GM18507 (cell line): ENCODE measurements around the gene PMEPA1.

ENCODE experiments used
- DNase-seq: peaks from one replicate; pipeline ENCODE4 v3.0.0; 2011; ENCODE audit warnings: low read depth; ENCODE audit not compliant: insufficient read length; ENCODE audit errors: extremely low spot score
- FAIRE-seq: peaks from 2 replicates; lab custom pipeline; 2011; peaks lifted over from hg19 to GRCh38; lab: Jason Lieb, UNC

PMEPA1 gene, protein sequence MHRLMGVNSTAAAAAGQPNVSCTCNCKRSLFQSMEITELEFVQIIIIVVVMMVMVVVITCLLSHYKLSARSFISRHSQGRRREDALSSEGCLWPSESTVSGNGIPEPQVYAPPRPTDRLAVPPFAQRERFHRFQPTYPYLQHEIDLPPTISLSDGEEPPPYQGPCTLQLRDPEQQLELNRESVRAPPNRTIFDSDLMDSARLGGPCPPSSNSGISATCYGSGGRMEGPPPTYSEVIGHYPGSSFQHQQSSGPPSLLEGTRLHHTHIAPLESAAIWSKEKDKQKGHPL

DNA sequence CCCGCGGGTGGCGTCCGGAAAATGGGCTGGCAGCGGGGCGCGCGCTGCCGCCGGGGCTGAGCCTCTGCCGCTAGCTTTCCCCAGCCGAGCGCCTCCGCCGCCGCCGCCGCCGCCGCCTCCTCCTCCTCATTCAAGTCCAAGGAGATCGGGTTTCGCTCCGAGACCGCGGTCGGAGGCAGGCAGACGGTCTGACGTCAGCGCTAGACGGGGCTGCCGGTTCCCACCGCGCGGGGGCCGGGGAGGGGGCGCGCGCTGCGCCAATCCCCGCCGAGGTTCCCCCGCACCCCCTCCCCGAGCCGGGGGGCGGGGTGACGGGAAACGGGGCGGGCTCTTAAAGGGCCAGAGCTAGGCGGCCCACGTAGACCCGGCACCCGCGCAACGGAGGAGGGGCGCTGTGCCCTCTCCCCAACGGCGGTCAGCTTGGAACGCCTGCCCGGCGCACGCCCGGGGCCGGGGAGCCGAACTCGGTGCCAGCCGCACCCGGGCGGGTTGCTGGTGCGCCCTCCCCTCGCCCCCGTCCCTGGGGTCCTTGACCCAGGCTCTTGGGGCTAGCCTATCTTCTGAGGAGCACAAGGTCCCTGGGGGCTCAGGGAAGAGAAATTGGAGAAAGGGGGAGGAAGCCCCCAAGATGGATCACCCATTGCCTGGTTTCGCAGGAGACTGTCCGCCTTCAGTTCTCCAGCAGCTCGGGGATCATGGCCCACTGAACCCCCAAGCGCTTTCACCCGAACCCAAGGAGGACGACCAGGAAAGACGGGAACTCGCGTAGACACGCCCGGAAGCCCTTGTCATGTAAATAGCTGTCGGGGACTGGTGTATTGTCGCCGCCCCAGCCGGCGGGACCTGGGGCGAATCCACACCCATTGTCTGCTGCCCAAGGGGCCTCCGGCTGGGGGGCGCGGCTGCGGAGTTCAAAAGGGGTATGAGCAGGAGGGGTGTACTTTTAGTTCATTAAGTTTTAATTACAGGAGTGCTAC lies at the start of gene PMEPA1:
PMEPA1 (minus strand) TSS at position 193 of the 977 bp plus-strand sequence. CDS start 433 bp downstream, outside the sequence.
- FAIRE-seq: no peak
- DNase-seq: peak; percentile 67

DNA sequence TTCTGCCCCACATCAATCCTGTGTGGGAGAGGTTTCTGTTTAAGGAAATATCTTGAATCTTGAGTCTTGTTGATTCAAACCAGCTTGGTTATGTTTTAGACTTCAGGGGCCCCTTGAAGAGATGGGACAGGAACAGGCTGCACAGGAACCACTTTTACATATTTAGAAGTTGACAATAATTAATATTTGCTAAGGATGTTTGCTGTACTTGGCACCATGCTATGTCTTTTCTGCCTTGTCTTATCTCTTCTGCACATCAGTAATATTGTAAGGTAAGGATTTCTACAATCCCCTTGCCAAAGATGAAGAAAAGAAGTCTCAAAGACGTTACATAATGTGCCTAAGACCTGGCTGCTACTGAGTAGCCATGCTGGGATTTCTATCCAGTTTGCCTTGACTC lies 48.0 kb upstream of the PMEPA1 start:
- DNase-seq (no peak), FAIRE-seq (no peak)

DNA sequence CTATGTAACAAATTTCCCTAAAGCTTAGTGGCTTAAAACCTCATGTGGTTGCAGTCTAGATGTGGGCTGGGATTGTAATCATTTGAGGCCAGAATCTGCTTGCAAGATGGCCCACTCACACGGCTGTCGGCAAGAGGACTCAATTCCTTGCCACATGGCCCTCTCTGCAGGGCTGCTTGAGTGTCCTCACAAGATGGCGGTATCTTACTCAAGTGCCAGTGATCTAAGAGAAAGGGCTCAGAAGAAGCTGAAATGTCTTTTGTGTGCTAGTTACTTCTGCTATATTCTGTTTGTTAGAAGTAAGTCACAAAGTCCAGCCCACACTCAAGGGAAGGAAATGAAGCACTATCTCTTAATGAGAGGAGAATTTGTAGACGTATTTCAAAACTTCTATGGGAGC lies 47.1 kb upstream of the PMEPA1 start:
- DNase-seq (no peak), FAIRE-seq (no peak)

DNA sequence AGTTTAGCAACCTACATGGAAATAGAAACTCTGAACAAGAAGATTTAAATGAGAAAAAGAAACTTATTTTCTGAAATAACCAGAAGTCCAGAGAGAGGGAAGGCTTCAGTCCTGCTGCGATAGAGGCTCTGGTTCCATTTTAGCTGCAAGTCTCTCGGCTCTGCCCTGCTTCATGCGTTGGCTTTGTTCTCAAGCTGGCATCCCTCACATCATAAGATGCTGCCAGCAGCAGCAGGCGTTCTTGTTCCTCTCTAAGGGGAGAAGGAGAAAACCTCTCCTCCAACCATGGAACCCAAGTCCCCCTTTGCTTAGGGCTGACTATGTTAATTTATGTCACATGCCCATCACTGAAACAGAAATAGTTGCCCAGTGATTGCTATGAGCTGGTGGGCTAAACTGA lies 46.4 kb upstream of the PMEPA1 start:
- no peak for FAIRE-seq
- DNase-seq: no peak

DNA sequence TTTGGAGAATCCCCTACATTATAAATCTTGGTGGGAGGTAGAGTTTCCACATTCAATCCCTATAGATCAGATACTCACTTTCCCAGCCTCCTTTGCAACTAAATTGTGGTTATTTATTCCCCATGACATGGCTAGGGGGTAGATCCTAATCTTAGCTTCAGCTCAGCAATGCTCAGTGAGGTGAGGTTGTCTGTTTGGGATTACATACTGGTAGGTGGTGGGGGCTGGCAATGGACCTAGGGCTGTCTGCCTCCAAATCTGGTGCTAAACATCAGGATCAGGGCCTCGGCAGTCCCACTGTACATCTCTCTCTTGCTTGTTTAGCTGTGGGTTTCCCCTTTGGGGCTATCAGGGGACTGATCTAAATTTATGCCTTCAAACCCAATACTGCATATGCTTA lies 45.8 kb upstream of the PMEPA1 start:
- DNase-seq: no peak
- no peak for FAIRE-seq

DNA sequence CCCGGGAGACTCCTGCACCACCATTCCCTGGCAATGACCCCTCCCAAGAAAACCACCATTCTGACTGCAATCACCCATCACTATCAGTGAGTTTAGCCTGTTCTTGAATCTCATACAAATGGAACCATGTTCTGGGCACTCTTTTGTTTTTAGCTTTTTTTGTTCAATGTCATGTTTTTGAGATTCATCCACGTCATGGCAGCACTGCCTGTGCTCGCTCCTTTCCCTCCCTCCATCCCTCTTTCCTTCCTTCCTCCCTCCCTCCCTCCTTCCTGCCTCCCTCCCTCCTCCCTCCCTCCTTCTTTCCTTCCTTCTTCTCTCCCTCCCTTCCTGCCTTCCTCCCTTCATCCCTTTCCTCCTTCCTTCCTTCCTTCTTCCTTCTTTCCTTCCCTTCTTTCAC lies 44.4 kb upstream of the PMEPA1 start:
- DNase-seq: no peak
- no peak for FAIRE-seq

DNA sequence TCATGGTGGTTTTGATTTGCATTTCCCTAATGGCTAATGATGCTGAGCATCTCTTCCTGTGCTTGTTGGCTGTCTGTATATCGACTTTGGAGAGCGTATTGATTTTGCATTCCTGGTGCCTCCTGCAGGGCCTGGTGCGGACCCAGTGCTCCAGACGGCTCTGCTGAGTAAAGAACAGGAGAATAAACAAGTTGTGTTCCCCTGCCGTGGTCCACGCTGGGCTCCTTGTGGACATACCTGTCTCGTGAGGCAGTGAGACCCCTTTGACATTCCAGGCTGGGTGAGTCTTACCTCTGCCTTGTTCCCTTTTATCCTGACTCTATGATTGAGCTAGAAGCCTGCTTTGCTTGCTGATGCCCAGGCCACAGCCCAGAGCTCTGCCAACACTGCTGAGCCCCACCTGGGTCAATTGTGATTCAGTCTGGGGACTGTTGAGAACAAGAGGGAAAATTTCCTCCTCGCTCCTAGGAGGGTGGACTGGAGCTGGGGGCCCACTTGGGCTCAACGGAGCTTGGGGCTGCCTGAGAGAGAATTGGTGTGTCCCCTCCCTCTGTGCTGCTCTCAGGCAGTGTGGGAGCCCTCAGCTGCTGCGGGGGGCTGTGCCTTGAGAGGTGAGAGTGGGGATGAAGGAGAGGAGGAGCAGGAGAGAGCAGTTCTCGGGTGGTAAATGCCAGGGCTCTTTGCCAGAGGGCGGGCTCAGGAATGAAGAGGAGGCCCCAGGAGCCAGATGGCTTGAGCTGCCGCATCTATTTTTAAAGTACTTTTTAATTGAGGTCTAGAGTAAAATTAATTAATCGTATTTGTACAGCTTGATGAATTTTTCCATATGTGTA lies 43.7 kb upstream of the PMEPA1 start:
- FAIRE-seq: no peak
- no peak for DNase-seq

DNA sequence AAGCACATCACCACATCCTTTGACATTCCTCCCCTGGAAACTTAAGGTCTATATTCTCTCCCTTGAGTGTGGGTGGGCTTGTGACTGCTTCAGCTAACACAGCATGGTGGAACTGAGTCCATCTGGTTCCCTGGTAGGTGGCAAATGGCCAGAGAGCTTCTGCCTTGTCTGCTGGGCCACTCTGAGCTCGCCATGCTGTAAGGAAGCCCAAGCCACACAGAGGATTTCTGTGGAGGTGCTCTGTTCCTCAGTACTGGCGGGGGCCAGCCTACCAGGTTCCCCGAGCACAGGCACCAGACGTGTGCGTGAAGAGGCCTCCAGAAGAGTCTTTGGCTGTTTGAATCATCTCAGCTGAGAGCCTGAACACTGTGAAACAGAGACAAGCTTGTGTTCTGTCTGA lies 41.6 kb upstream of the PMEPA1 start:
- no peak for FAIRE-seq
- no peak for DNase-seq

DNA sequence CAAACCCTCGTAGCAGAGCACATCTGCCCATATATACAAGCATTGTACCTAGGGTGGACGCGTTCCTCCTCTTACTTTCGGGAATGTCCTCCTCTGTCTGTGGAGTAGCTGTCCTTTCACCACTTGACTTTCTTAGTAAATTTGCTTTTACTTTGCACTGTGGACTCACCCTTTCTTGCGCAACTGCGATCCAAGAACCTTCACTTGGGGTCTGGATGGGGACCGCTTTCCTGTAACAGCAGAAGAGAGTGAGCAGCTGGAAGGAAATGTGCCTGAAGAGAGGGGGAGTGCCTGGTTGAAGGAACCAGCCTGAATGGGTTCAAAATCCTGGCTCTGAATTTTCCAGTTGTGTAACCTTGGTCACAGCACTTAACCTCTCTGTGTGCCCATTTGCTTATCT lies 40.1 kb upstream of the PMEPA1 start:
- DNase-seq: no peak
- FAIRE-seq: no peak

DNA sequence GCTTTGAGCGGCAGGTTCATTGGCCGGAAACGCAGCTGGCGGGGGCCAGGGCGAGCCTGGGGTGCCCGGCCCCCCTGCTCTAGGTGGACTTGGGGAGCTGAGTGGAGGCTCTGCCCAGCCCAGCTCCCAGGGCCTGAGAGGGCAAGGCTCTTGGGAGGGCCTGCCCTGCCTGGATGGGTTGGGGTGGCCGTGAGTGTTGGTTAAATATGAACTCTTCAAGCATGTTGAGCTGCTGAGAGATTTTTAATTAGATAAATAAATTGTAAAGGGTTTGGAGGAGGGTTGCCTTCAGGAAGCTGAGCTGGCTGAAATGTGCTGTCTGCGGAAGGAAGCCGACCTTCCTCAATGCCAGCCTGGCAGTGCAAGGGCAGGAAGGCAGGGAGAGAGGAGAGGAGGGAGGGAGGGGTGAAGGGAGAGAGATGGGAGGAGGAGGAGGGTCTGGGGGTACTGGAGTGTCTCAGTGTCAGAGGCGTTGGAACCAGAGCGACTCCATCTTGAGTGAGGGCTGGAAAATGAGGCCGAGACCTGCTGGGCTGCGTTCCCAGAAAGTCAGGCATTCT lies 39.4 kb upstream of the PMEPA1 start:
- DNase-seq (no peak), FAIRE-seq (no peak)

DNA sequence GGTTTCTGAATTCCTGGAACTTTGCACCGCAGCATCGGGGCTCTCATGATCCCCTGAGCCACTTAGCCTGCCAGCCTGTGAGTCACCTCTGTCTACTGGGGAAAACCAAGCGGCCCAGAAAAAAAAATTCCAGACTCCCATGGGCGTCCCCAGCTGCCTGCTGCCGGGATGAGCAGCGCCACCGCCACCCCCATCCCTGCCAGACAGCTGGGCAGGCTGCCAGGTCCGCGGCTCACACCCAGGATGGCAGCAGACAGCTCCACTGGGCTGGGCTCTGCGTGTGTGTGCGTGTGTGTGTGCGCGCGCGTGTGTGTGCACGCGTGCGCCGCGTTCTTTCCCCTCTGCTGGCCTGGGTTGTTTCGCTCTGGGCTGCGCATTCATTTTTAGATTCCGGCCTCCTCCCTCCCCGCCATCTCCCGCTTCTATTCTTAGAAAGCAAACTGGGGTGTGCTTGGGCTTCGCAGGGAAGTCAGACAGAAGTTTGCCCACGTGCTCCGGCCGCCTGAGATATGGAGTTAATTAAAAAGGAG lies 38.9 kb upstream of the PMEPA1 start:
- no peak for FAIRE-seq
- DNase-seq: peak; percentile 26

DNA sequence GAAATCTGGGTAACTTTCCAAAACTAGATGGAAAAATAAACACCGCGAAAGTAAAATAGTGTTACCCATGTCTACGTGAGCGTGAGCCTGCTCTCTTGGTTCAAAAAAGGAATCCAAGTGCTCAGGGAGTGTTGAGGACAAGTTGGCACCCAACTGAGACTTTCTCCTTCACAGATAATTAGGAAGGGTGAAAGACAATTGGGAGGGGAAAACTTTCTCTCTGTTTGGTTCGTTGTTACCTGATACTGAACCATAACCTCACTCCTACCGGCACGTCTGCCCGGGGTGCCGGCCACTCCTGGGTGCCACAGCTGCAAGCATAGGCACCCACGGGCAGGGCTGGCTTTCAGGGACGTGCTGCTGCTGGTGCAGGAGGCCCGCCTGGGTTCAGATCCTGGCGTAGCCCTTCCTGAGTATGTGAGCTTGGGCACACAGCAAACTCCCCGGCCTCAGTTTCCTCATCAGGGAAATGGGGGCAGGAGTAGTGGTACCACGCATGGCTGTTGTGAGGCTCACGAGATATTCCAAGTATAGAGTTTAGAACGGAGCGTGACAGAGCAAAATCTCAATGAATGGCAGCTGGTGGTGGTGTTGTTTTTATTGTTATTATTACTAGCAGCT lies 38.2 kb upstream of the PMEPA1 start:
- DNase-seq (no peak), FAIRE-seq (no peak)

DNA sequence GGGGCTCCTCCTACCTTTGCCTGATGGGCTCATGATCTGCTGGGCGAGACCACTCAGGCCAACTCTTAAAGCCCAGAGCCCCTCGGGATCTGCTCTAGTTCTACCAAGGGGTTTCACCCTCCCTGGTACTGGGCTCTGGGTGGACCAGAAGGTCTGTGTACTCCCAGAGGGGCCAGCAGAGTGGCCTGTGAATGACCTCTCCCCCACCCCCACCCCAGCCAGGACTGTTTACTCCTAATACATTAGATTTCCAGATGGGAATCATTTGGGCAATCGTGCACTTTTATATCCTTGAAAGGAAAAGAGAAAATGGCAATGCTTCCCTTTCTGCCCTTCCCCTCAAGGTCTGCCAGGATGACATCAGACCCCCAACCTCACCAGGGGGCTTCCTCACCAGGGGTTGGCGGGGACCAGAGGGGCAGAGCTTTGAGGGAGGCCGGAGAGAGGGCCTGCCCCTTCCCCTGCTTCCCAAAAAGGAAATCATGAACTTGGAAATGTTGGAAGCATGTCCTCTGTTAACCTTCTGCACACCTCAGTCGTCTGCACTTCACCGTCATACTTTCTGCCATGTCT lies 37.1 kb upstream of the PMEPA1 start:
- FAIRE-seq (no peak), DNase-seq (no peak)

DNA sequence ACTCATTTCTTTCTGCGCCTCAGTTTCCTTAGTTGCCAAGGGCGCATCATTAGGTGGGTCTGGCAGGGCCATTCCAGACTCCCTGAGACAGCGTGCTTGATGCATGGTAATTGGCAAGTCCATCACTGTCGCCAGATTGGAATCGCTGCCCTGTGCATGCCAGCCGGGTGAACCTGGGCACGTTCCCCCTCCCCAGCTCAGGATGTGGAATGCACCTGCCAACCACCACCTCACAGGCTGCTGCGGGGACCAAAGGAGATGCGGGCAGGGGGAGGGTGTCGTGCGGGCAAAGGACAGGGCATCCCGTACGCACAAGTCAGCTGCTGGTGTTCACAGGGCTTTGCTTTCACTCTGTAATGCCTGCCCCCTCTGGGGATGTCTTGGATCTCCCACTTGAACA lies 36.4 kb upstream of the PMEPA1 start:
- FAIRE-seq (no peak), DNase-seq (no peak)

DNA sequence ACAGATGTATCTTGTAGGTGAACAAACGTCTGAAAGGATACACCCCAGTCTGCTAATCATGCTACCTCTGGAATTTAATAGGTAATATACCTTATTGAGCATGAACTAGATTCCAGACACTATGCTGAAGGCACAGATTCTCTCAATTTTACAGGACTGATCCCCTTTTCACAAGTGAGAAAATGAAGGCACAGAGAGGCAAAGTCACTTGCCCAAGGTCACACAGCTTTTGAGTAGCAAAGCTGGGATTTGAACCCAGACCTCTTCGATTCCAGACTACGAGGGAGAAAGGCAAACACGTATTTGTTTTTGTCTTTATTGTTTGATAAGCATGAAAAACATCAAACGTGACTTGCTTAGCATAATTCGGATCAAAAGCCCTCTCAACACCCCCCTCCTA lies 34.4 kb upstream of the PMEPA1 start:
- DNase-seq (no peak), FAIRE-seq (no peak)

DNA sequence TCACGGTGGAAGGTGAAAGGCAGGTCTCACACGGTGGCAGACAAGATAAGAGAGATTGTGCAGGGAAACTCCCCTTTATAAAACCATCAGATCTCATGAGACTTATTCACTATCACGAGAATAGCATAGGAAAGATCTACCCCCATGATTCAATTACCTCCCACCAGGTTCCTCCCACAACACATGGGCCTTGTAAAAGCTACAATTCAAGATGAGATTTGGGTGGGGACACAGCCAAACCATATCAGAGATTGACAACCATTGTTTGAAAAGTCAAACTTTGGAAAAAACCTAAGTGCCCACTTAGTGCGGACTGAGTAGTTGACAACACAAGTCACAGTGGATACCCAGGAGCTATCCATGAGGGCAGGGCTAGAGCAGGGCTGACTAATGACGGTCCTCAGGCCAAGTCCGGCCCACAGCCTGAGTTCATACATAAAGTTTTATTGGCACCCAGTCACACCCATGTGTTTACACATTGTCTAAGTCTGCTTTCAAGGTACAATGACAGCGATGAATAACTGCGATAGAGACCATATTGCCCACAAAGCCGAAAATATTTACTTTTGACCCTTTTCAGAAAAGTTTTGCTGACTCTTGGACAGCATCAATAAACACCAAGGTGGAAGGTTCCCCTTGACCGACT lies 33.8 kb upstream of the PMEPA1 start:
- no peak for FAIRE-seq

DNA sequence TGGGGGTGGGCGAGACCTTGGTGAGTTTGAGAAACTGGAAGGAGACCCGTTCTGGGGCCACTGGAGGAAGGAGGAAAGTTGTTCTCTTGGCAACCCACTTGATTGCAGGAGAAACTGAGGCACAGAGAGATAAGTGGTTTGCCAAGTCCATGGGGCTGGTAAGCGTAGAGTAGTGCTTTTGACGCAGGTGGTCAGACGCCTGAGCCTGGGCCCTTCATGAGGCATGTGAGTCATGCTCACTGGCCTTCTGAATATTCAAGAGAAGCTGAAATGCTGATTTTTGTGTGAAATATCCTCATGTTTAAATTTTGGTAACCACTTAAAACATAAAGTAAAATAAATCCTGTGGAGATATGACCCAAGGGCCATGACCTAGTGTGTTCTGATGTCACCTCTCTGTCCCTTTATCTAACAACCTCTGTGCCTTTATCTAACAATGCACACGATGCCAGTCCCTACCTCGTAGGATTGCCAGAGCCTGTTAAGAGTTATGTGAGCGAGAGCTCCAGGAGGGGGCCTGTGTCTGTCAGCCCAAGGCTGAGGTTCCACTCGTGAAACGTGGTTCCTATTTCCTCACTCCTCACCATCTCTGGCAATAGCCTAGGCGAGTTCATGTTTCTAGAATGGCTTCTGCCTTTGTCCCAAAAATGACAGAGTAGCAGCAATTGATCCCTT lies 32.8 kb upstream of the PMEPA1 start:
- DNase-seq: no peak
- no peak for FAIRE-seq

More for the DNA sequence above, 33.8 kb upstream of the PMEPA1 start:
- DNase-seq: no peak

DNA sequence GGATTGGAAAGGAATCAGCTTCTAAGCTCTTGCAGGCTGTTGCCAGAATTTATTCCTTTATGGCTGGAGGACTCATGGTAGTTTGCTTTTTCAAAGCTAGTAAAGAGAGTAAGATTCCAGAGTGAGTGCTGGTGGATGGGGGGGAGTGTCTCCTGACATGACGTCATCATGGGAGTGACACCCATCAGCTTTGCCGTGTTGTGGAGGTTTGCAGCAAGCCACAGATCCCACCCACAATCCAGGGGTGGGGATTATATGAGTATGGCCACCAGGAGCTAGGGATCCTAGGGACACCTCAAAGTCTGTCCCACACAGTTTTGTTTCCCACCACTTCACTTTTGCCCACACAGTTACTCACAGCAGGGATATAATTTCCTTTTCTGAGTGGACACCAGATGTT lies 28.7 kb upstream of the PMEPA1 start:
- no peak for FAIRE-seq
- no peak for DNase-seq
